Activated T-cell treated with anti-CD3 and anti-CD28 coated beads for 24 hours (primary cell): ENCODE measurements around the gene DNAJB1.
"Not testable (repeated sequence)": the region's sequence is repeated elsewhere in the genome, so short reads cannot be mapped to it uniquely, and the experiment has no call there.

ENCODE experiments used
- DNase-seq: peaks from one replicate; pipeline ENCODE4 v3.0.0-alpha.2; 2020; ENCODE audit warnings: low read depth

The DNAJB1 gene

DNA sequence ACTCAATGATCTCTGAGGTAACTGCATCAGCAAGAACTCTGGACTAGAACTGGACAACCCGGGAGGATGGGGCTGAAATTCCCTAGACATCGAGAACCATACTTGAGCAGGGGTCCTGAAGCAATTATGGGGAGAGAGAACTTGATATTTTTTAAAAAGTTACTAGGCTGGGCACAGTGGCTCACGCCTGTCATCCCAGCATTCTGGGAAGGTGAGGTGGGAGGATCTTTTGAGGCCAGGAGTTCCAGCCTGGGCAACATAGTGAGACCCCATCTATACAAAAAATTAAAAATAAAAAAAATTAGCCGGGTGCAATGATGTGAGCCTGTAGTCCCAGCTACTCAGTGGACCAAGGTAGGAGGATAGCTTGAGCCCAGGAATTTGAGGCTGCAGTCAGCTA lies 2.3 kb upstream of the DNAJB1 start:
- DNase-seq: no peak

DNA sequence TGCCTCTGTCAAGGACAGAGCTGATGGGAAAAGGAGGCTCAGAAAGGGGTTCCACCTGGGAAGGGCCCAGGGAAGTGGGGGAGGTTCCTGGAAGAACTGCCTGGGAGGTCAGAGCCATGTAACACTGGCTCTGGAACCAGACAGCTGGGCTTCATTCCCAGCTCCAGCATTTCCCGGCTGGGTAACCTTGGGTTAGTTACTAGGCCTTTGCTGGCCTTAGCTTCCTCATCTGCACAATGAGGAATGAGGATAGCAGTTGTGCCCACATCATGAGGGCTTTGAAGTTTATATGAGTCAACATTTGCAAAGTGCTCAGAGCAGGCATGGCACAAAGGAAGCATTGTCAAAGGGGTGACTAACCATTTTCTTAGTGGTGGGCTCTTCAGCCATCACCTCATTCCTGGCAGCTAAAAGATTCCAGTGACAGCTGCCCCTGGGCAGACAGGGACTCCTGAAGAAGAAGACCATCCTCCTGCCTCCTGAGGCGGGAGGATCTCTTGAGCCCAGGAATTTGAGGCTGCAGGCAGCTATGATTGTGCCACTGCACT lies 1.7 kb upstream of the DNAJB1 start:
- no peak for DNase-seq

DNA sequence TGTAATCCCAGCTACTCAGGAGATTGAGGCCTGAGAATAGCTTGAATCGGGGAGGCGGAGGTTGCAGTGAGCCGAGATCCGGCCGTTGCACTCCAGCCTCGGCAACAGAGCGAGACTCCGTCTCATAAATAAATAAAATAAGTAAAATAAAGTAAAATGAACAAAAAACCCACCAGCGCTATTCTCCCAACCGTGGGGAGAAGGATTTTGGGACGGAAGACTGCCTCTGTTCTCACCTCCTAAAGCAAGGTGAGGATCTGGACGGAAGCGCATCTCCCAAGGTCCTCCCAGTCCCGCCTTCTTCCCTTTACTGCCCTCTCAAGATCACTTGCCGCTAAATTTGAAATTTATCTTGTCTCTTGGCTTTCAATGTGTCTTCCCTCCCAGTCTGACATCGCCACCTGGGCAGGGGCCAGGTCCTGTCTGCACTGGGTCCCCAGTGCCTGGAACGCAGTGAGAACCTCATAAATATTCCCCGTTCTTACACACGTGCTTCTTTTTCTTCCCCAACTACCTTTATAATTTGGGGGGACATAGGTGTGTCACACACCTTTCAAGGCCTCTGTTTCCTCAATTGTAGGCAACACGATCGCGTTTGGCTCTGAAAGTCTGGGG lies 1.2 kb upstream of the DNAJB1 start:
- DNase-seq: no peak

DNA sequence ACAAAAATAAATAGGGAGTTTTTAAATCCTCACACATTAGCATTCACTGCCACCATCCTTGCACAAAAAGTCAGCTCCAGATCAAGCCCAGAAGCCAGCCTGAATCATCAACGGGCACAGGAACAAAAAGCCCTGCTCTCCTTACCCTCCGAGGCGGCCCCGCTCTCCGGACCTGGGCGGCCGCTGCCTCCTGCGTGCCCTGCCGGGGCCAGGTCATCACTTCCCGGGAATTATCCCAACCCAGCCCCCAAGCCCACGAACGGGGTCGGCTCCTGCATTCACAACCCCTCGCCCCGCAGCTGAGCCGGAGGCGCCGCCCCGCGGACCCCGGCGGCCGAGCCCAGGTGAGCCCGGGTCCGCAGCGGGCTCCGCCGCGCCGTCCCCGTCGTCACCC lies 754 bp downstream of the DNAJB1 start:
- no peak for DNase-seq

DNA sequence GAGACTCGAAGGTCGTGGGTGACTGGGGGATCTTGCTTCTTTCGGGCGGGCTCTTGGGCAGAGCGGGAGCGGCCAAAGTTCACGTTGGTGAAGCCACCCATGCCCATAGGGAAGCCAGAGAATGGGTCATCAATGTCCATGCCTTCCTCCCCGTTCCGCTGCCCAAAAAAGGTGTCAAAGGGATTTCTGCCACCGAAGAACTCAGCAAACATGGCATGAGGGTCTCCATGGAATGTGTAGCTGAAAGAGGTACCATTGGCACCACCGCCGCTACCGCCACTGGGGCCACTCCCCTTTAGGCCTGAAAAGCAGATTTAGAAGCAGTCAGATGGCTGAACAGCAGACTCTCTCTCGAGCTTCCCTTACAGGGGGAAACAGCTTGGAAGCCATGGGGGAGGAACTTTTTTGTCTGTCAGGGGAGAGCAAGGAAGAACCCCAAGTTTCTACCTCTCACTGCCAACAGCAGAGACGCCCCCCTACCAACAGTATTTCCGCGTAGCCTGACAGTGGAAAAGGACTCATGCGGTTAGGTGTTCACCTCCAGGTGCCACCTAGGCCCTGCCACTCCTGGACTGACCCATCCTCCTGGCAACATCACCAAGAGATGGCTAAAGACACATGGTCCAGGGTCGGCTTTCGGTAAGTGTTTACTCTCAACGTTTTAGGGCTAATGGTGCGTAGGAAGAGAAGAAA lies 1.3 kb downstream of the DNAJB1 start:
- no peak for DNase-seq

DNA sequence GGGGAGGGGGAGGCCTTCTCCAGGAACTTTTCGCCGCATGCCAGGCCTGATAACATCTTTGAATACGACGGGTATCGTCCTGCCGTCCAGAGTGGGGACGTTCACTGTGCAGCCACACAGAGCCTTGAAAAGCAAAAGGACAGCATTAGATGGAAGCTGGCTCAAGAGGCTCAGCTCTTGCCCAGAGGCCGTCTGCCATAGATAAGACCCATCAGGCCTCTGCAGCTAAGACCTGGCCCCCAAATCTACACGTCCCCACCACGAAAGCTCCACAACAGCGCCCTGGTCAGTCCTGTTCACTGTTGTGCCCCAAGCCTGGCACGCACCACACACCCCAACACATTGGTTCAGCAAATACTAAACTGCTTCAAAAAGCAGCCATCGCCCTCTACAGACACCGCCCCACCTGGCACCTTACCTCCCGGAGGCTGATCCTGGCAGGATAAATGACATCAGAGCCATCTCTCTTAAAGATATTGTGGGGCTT lies 2.1 kb downstream of the DNAJB1 start:
- no peak for DNase-seq

DNA sequence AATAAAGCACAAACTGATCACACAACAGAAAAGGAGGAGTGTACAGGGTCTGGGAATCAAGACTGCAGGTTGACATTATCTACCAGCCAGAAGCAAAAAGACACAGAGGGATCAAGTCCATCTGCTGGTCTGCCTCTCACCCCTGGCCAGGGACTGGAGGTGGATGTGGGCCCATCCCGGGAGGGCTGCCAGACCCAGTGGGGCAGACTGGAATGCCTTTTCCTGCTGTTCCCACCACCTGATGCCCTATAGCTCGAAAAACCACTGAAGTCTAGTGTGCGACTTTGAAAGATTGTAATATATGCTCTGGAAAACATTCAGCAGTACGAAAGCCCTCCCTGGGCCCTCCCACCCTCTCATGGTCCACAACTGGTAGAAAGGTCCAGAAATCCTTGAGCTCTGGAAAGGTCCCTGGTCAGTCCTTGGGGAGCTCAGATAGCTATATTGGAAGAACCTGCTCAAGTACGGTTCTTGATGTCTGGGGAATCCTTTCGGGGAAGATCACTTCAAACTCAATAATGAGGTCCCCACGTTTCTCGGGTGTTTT lies 2.6 kb downstream of the DNAJB1 start:
- DNase-seq: no peak

DNA sequence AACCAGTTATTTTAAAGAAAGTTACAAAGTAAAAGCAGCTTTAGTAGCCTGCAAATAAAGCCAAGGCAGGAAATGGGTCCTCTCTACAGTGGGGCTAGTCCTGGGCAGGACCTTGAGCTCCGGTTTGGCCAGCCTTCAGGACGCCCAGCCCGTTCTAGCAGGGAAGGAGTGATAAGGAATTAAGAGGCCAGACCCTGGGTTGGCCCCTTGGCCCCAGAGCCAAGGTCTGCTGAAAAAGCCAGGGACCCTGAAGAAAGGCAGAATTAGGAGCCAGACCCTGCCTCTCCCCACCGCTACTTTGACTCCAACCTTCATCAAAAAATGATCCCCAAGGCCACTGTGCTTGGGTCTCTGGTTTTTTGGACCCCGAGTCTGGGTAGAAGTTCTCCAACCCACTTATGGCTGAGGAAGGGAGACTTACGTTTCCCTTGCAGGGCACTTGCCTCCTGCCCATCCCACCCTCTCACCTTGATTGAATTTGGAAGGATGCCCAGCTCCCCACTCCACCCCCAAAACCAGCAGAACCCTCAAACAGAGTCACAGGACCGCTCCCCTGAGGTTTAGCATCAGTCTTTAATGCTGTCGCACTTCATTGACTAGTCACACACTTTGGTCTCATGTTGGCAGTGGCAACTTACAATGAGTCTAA lies 3.9 kb downstream of the DNAJB1 start:
- DNase-seq: no peak

DNA sequence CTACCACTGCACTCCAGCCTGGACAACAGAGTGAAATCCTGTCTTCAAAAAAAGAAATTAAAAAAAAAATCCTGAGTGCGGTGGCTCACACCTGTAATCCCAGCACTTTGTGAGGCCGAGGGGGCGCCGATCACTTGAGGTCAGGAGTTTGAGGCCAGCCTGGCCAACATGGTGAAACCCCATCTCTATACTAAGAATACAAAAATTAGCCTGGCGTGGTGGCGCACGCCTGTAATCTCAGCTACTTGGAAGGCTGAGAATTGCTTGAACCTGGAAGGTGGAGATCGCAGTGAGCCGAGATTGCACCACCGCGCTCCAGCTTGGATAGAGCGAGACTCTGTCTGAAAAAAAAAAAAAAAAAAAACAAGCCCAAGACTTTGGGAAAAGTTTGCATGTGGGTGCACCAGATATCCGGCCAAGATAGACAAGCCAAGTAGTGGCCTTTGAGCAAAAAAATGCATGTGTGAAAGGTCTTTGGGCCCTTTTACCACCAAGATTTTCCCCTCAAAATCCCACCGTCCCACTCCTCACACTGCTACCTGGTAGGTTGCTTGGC lies 5.7 kb downstream of the DNAJB1 start:
- no peak for DNase-seq

DNA sequence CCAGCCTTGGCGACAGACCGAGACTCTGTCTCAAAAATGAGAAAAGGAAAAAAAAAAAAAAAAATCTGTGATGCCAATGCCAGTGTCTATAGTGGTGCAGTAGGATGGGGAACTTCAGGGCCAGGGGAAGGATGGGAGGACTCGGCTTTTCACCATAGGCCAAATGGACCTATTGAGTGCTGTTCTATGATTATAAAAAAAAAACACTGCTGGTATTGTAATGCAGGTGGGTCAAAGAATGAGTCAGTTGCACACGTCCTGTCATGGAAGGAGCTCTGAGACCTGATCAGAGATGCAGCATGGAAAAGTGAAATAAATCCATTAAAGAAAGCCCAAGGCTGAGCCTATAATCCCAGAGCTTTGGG lies 7.0 kb downstream of the DNAJB1 start:
- DNase-seq: no peak

DNA sequence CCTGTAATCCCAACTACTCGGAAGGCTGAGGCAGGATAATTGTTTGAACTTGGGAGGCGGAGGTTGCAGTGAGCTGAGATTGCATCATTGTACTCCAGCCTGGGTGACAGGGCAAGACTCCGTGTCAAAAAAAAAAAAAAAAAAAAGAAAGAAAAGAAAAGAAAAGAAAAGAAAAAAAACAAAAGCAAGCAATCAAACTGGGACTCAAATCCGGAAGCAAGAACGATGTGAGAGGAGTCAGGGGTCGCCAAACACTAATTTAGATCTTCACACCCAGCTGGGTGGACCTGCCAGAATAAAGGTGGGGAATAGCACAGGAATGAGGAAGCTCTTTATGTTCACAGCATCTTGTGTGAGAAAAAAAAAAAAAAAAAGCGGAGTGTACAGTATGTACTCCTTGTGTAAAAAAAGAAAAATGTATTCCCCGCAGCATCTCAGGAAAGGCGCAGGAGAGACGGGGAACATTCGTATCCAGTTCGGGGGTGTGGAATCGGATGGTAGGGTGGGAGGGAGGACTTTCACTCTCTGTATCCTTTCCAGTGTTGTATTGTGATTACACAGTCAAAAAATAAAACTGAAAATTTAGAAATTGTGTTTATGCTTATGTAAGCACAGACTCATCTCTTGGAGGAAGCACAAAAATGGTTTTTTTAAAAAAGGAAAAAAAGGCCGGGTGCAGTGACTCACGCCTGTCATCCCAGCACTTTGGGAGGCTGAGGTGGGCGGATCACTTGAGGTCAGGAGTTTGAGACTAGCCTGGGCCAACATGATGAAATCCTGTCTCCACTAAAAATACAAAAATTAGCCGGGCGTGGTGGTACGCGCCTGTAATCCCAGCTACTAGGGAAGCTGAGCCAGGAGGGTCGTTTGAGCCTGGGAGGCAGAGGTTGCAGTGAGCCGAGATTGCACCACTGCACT lies 7.6 kb downstream of the DNAJB1 start:
- DNase-seq: no peak

DNA sequence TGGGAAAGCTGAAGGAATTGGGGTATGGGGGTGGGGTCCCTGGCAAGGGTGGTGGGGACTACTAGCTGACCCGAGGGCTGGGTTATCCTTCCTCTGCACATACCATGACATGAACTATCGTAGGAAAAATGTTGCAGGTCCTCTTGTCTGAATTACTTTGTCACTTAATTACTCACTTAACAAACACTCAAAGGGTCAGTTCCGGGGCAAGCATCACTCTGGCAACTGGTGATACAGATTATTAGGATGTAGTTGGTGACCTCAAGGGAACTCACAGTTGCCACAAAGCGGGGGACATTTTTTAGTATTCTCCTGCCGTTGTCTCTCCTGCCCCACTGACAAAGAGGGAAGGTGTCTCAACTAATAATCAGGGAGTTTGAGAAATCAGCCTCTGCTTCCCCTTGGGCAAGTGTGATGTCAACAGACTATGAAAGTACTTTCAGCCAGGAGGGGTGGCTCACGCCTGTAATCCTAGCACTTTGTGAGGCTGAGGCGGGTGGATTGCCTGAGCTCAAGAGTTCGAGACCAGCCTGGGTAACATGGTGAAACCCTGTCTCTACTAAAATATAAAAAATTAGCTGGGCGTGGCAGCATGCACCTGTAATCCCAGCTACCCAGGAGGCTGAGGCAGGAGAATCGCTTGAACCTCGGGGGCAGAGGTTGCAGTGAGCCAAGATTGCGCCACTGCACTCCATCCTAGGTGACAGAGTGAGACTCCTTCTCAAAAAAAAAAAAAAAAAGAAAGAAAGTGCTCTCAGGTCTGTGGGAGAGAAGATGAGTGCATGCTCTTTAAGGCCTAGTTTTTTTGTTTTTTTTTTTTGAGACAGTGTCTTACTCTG lies 10.3 kb downstream of the DNAJB1 start:
- DNase-seq: no peak

DNA sequence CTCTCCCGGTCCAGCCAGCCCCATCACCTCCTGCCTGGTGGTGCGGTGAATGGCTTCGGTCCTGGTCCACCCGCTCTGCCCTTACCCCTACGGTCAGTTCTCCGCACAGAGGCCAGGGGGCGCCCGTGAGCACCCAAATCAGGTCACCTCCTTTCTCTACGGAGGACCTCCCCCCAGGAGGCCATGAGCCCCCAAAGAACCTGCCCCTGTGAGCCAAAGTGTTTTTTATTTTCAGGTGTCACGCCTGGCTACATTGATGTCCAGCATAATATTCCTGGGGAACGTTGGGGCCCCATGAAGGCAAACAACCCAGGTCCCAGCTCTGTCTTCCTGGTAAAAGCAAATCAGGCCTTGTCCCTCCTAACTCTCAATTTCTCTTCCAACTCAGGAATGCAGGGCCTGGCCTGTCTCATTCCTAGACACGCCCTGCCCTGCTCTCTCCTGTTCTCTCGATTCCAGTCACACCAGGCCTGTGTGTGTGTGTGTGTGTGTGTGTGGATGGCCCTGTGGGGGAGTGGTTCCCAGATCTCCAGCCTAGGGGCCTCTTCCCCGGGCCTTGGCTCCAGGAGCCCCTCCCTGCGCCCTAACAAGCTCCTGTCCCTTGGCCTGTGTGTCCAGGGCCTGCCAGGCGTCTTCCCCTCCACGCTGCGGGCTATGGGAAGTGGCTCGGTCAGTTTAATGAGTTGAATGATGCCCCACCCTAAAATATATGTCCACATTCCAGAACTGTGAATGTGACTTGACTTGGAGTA lies 12.5 kb downstream of the DNAJB1 start:
- peak; percentile 52 for DNase-seq

DNA sequence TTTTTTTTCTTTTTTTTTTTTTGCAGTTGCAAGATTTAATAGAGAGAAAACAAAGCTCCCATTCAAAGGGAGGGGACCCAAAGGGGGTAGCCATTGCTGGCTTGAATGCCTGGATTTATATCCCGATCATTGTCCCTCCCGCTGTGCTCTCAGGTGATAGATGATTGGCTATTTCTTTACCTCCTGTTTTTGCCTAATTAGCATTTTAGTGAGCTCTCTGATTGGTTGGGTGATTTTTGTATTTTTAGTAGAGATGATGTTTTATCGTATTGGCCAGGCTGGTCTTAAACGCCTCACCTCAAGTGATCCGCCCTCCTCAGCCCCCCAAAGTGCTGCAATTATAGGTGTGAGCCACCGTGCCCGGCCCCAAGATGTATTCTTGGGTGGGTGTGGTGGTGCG lies 13.6 kb downstream of the DNAJB1 start:
- not testable (repeated sequence) for DNase-seq

DNA sequence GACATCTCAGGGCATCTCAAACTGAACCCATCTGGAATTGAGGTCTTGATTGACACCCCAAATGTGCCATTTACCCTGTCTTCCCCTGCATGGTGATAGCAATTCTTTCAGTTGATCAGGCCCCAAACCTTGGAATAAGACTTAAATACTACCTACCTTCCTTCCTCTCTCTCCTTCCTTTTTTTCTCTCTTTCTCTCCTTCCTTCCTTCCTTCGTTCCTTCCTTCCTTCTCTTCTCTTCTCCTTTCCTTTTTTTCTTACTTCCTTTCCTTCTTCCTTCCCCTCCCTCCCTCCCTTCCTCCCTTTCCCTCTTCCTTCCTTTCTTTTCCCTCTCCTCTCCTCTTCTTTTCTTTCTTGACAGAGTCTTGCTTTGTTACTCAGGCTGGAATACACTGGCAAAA lies 14.9 kb downstream of the DNAJB1 start:
- DNase-seq: no peak

DNA sequence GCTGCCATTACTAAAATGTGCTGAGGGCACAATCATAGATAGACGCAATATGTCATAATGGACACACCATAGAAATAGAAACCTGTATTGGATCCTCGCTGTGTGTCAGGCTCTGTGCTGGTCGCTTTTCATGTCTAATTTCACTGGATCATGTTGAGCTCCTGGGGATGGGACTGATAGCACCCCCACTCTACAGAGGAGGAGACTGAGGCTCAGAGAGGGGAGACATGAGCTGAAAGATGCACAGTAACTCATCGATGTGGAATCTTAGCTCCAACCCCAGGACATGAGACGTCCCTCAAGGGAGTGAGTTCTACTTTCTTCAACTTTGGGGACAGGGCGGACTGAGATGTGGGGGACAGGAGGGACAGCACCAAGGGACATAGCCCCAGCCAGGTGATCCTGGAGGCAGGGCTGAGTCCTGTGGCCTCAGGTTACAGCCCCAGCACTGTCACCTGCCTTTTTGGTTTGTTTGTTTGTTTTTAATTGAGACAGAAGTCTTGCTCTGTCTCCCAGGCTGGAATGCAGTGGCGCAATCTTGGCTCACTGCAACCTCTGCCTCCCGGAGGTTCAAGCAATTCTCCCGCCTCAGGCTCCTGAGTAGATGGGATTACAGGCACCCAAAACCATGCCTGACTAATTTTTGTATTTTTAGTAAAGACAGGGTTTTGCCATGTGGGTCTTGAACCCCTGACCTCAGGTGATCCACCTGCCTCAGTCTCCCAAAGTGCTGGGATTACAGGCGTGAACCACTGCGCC lies 15.7 kb downstream of the DNAJB1 start:
- DNase-seq: no peak

DNA sequence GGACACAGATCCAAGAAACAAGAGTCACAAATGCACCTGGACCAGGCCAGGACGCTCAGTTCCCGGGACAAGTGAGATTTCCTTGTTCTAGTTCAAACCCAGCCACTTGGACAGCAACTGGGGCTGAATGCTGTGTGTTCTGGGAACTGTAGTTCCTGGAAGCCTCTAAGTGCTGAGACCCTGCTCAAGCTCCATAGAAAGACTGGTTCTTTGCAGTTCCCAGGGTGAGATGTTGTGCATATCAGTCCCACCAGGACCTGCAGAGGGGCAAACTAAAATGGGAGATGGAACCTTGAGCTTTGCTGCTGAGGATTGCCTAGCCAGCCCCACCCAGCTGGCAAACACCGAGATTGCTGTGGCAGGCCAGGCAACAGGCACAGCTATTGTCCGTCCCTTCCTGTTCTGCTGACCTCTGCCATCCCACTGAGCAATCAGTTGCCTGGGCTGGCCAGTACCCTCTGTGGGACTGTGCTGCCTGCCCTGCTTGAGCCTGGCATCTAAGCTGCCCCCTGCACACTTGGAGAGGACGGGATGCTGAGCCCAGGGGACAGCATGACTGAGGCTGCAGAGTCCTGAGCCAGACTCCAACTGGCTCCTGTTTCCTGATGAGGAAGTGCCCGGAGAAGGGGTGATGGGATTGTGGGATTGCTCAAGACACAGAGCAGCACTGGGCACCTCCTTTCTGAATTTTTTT lies 20.8 kb downstream of the DNAJB1 start:
- no peak for DNase-seq

DNA sequence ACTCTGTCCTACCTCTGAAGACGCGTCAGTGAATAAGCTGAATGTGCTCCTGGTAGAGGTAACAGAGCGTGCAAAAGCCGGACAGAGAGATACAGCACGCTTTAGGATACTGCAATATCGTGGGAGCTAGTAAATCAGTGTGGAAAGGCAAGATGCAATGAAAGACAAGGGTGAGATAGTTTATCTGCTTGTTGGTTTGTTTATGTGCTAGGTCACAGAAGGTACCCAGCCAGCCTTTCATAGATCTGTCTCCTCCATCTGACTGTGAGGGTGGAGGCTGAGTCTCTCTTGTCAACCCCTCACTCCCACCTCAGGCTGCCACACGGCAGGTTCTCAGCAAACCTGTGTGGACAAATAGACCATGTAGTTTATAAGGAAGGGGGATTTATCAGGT lies 21.4 kb downstream of the DNAJB1 start:
- no peak for DNase-seq
